ENCODE measurements around the gene FAHD1.

FAHD1 gene

DNA sequence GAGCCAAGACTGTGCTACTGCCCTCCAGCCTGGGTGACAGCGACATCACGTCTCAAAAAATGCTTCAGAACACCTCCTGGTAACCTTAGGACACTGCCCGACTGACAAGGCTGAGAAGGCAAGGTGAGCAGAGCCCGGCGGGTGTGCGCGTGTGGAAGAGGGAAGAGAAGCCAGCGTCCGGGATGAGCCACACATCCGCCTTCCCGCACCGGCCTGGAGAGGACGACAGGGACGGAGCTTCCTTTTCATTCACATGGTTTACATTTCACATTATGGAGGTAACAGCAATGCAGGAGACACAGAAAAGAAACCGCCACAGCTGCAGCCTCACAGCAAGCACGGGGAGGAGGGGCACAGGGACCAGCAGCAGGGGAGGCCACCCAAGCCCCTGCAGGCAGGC, 16.9 kb upstream of the FAHD1 start:
- TF ChIP-seq, protein P1, sequence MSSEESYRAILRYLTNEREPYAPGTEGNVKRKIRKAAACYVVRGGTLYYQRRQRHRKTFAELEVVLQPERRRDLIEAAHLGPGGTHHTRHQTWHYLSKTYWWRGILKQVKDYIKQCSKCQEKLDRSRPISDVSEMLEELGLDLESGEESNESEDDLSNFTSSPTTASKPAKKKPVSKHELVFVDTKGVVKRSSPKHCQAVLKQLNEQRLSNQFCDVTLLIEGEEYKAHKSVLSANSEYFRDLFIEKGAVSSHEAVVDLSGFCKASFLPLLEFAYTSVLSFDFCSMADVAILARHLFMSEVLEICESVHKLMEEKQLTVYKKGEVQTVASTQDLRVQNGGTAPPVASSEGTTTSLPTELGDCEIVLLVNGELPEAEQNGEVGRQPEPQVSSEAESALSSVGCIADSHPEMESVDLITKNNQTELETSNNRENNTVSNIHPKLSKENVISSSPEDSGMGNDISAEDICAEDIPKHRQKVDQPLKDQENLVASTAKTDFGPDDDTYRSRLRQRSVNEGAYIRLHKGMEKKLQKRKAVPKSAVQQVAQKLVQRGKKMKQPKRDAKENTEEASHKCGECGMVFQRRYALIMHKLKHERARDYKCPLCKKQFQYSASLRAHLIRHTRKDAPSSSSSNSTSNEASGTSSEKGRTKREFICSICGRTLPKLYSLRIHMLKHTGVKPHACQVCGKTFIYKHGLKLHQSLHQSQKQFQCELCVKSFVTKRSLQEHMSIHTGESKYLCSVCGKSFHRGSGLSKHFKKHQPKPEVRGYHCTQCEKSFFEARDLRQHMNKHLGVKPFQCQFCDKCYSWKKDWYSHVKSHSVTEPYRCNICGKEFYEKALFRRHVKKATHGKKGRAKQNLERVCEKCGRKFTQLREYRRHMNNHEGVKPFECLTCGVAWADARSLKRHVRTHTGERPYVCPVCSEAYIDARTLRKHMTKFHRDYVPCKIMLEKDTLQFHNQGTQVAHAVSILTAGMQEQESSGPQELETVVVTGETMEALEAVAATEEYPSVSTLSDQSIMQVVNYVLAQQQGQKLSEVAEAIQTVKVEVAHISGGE (tag by site-specific recombination; conservative IDR thresholded peaks at IDR 0.05; ENCODE audit: low read depth) = no peak
- CTCF ChIA-PET = interaction anchor here (0.7 to 1.3 kb wide), 2 partner anchors 31 to 99 kb away, joined by 3 to 4 read pairs; no protein-coding TSS in a partner anchor
- Histone ChIP-seq H3K9me3 (ENCODE audit: control insufficient read depth, insufficient read depth, low read depth, low read length) (no peaks in the 10 kb centered on the region), H3K4me3 (ENCODE audit: low read depth, low read length) (no peak overlapping the region), H3K4me1 (ENCODE audit: control insufficient read depth, insufficient read depth, low read length) (no peaks in the 10 kb centered on the region), H3K27ac (ENCODE audit: extremely low read depth, low read depth, low read length) (no peak overlapping the region), H3K36me3 (ENCODE audit: control insufficient read depth in 2 of 2, insufficient read depth in 1 of 2, low read length in 2 of 2) (peaks cover 21 to 62% of the 10 kb centered on the region in 2 experiments; a peak in 2 of 3 replicates)
- POLR2A ChIA-PET = no interaction called here

DNA sequence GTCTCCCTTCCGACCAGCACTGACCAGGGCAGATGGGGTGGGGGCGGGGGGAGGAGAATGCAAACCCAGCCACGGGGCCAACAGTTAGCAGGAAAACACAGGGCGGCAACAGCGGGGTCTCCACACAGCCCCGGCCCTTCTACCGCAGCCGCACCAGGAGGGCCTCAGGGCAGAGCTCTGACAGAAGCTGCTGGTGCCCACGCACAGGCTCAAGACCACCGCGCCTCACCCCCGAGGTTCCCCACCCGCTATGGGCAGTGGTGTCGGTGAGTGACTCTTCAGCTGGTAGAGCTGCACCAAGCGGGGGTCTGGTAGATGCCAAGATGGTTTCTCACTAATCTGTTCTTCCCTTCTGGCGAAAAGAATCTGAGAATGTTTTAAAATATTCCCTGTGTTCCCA, 16.5 kb upstream of the FAHD1 start:
- Histone ChIP-seq H3K36me3 (ENCODE audit: control insufficient read depth in 2 of 2, insufficient read depth in 1 of 2, low read length in 2 of 2) (peaks cover 21 to 63% of the 10 kb centered on the region in 2 experiments; a peak in 2 of 3 replicates), H3K27ac (ENCODE audit: extremely low read depth, low read depth, low read length) (no peak overlapping the region), H3K4me1 (ENCODE audit: control insufficient read depth, insufficient read depth, low read length) (no peaks in the 10 kb centered on the region), H3K4me3 (ENCODE audit: low read depth, low read length) (no peak overlapping the region), H3K9me3 (ENCODE audit: control insufficient read depth, insufficient read depth, low read depth, low read length) (no peaks in the 10 kb centered on the region)
- POLR2A ChIA-PET = no interaction called here
- CTCF ChIA-PET = interaction anchor here (0.6 to 1.3 kb wide), 5 partner anchors 23 to 98 kb away, joined by 3 to 4 read pairs (median 3); partner anchors contain the start of genes NUBP2 and SPSB3
- TF ChIP-seq ZNF558 (tag by site-specific recombination; IDR thresholded peaks at IDR 0.05) (no peak), GFI1B (tag by site-specific recombination; IDR thresholded peaks at IDR 0.05) (no peak), ZNF391 (tag by site-specific recombination; IDR thresholded peaks at IDR 0.05; ENCODE audit: borderline replicate concordance, low read depth) (no peak), GLIS1 (tag by site-specific recombination; IDR thresholded peaks at IDR 0.05) (no peak), ZNF132 (tag by site-specific recombination; IDR thresholded peaks at IDR 0.05; ENCODE audit: borderline replicate concordance) (no peak), ZNF768 (tag by site-specific recombination; IDR thresholded peaks at IDR 0.05) (no peak), ZNF530 (tag by site-specific recombination; IDR thresholded peaks at IDR 0.05; ENCODE audit: low read depth) (no peak), OVOL3 (tag by site-specific recombination; IDR thresholded peaks at IDR 0.05) (no peak)

DNA sequence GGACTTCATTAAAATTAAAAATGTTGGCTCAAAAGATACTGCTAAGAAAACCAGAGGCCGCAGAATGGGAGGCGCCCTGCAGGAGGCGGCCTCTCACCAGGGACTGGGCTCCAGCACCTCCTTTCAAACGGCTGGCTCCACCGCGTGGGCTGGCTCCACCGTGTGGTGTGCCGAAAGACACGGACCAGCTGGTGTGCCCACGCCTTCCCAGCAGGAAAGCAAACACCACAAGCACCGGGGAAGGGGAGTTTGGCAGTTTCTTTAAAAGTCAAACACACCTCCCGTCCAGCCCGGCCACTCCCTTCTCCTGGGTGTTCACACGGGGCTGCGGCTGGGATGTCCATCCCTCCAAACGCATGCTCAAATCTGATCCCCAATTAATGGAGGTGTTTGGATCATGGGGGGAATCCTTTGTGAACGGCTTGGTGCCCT, 14.3 kb upstream of the FAHD1 start:
- POLR2A ChIA-PET = no interaction called here
- Histone ChIP-seq H3K4me1 (ENCODE audit: control insufficient read depth, insufficient read depth, low read length) (no peaks in the 10 kb centered on the region), H3K36me3 (ENCODE audit: control insufficient read depth in 2 of 2, insufficient read depth in 1 of 2, low read length in 2 of 2) (peaks cover 3 to 60% of the 10 kb centered on the region in 2 experiments; a peak in 2 of 3 replicates), H3K27ac (ENCODE audit: extremely low read depth, low read depth, low read length) (no peak overlapping the region), H3K9me3 (ENCODE audit: control insufficient read depth, insufficient read depth, low read depth, low read length) (no peaks in the 10 kb centered on the region), H3K4me3 (ENCODE audit: low read depth, low read length) (no peak overlapping the region)
- CTCF ChIA-PET = interaction anchor here (0.7 to 1.0 kb wide), 3 partner anchors 11 to 115 kb away, joined by 3 to 4 read pairs (median 3); no protein-coding TSS in a partner anchor
- TF ChIP-seq ZNF48 (tag by site-specific recombination; IDR thresholded peaks at IDR 0.05) (no peak), ZNF561 (tag by site-specific recombination; IDR thresholded peaks at IDR 0.05; ENCODE audit: borderline replicate concordance) (peak; percentile 58; the same call in 1 of the 2 replicates), PATZ1 (tag by site-specific recombination; IDR thresholded peaks at IDR 0.05) (no peak; the same call in 1 of the 2 replicates), MYNN (tag by site-specific recombination; IDR thresholded peaks at IDR 0.05; ENCODE audit: borderline replicate concordance) (no peak), SP2 (tag by site-specific recombination; IDR thresholded peaks at IDR 0.05) (peak; percentile 38; the same call in 1 of the 2 replicates), ZBTB6 (tag by site-specific recombination; IDR thresholded peaks at IDR 0.05) (peak; percentile 97), ZNF704 (tag by site-specific recombination; IDR thresholded peaks at IDR 0.05) (no peak), ZNF18 (tag by site-specific recombination; IDR thresholded peaks at IDR 0.05) (peak; percentile 43; the same call in 1 of the 2 replicates), KLF10 (tag by site-specific recombination; IDR thresholded peaks at IDR 0.05) (peak; percentile 31; the same call in 1 of the 2 replicates), ZNF555 (tag by site-specific recombination; conservative IDR thresholded peaks at IDR 0.05) (no peak)
- TF ChIP-seq, protein P2, sequence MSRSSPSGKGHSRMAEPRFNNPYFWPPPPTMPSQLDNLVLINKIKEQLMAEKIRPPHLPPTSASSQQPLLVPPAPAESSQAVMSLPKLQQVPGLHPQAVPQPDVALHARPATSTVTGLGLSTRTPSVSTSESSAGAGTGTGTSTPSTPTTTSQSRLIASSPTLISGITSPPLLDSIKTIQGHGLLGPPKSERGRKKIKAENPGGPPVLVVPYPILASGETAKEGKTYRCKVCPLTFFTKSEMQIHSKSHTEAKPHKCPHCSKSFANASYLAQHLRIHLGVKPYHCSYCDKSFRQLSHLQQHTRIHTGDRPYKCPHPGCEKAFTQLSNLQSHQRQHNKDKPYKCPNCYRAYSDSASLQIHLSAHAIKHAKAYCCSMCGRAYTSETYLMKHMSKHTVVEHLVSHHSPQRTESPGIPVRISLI (tag by site-specific recombination; IDR thresholded peaks at IDR 0.05) = no peak
